GM12878 (cell line): Measurements from ENCODE around the gene LMO7. TPM values are rescaled to one million over a fixed set of nuclear protein-coding genes. Genes with fewer than 3 reads are reported as not detected.
"Not testable (repeated sequence)": the region's sequence is repeated elsewhere in the genome, so short reads cannot be mapped to it uniquely, and the experiment has no call there.

Experiments
- ATAC-seq: fragments of 200-7000 bp; cut with Tn5 transposase; 3 replicates; pipeline ENCODE4 v1.9.1; 2020; ENCODE audit warnings: mild to moderate bottlenecking, moderate library complexity
- BruUV-seq: library from RNA; stranded (reverse); fragments of 400-500 nt; replicated peaks from 2 replicates; lab custom pipeline; 2021; lab: Mats Ljungman, UMichigan
- CTCF ChIA-PET: fragments of 300-600 bp; sonication (Branson Sonifier 250); formaldehyde crosslinking; extraction: SDS; loops from one replicate; lab custom pipeline; 2021; ENCODE audit warnings: inconsistent platforms; lab: Yijun Ruan, JAX
- POLR2A ChIA-PET: fragments of 350-600 bp; formaldehyde crosslinking; extraction: SDS; loops from one replicate; lab custom pipeline; 2021; ENCODE audit warnings: inconsistent platforms; lab: Charles Lee
- RAD21 ChIA-PET: fragments of 300-600 bp; sonication (Branson Sonifier 250); formaldehyde crosslinking; loops from one replicate; lab custom pipeline; 2023; ENCODE audit warnings: antibody characterized with exemption; ENCODE audit not compliant: unreplicated experiment; lab: Charles Lee
- SMC1A ChIA-PET: fragments of 300-600 bp; sonication (Branson Sonifier 250); formaldehyde crosslinking; loops from one replicate; lab custom pipeline; 2023; ENCODE audit not compliant: unreplicated experiment, uncharacterized antibody; lab: Charles Lee
- DNase-seq: peaks from one replicate; pipeline ENCODE4 v3.0.0-alpha.2; 2011; ENCODE audit warnings: low read depth, low spot score
- FAIRE-seq: peaks from 3 replicates; lab custom pipeline; 2011; peaks lifted over from hg19 to GRCh38; lab: Jason Lieb, UNC
- H2AFZ ChIP-seq: 2 replicates; pipeline ENCODE4 v1.6.0; 2011; ENCODE audit warnings: low read depth, low read length, control low read depth; ENCODE audit not compliant: control insufficient read depth
- H3K27ac ChIP-seq: 2 replicates; pipeline ENCODE4 v1.5.1; 2011; ENCODE audit warnings: control low read depth; ENCODE audit not compliant: control insufficient read depth, insufficient read depth
- H3K27me3 ChIP-seq, 2 experiments: replicated peaks in 1 of 2; 2 replicates each; pipeline versions ENCODE4 v1.6.0 to v1.6.1; 2011; ENCODE audit warnings: low read length in 1 of 2; ENCODE audit not compliant: control insufficient read depth in 2 of 2, insufficient read depth in 2 of 2
- H3K36me3 ChIP-seq, 2 experiments: 2 replicates each; pipeline ENCODE4 v1.5.1; 2011; ENCODE audit warnings: low read length in 1 of 2; ENCODE audit not compliant: control insufficient read depth in 2 of 2, insufficient read depth in 2 of 2
- H3K4me1 ChIP-seq: 2 replicates; pipeline ENCODE4 v1.6.1; 2011; ENCODE audit warnings: mild to moderate bottlenecking, low read length, moderate library complexity, mixed read lengths; ENCODE audit not compliant: control insufficient read depth, insufficient read depth
- H3K4me2 ChIP-seq: 2 replicates; pipeline ENCODE4 v1.6.0; 2011; ENCODE audit warnings: control low read depth; ENCODE audit not compliant: control insufficient read depth, insufficient read depth
- H3K4me3 ChIP-seq: fragments of 200-600 bp; sonication (generic); 2 replicates; pipeline ENCODE4 v1.5.1; 2016
- H3K79me2 ChIP-seq: 2 replicates; pipeline ENCODE4 v1.6.0; 2011; ENCODE audit warnings: low read length; ENCODE audit not compliant: control insufficient read depth, insufficient read depth
- H3K9ac ChIP-seq: 2 replicates; pipeline ENCODE4 v1.8.0; 2011; ENCODE audit warnings: low read length, control low read depth, mixed read lengths; ENCODE audit not compliant: control insufficient read depth, insufficient read depth
- H3K9me3 ChIP-seq: replicated peaks from 3 replicates; pipeline ENCODE4 v1.5.1; 2011; ENCODE audit warnings: mild to moderate bottlenecking, low read length; ENCODE audit not compliant: control insufficient read depth, insufficient read depth
- H4K20me1 ChIP-seq: 2 replicates; pipeline ENCODE4 v1.6.0; 2011; ENCODE audit not compliant: control insufficient read depth, insufficient read depth
- CTCF ChIP-seq, 3 experiments: IDR thresholded peaks in 2 of 3; conservative IDR thresholded peaks in 1 of 3; 2 replicates each; pipeline ENCODE4 v1.5.1; 2011; ENCODE audit warnings: low read depth in 3 of 3, low read length in 3 of 3, mild to moderate bottlenecking in 3 of 3, control low read depth in 2 of 3, moderate library complexity in 2 of 3, inconsistent platforms in 1 of 3, mixed read lengths in 1 of 3; ENCODE audit not compliant: control insufficient read depth in 2 of 3, insufficient read depth in 1 of 3; ENCODE audit errors: extremely low read depth in 1 of 3
- EED ChIP-seq: sonication (generic); IDR thresholded peaks from 2 replicates; pipeline ENCODE4 v1.6.1; 2016; ENCODE audit warnings: antibody characterized with exemption, low read depth
- HDGF ChIP-seq: fragments of 450-650 bp; IDR thresholded peaks from 2 replicates; pipeline ENCODE4 v1.6.1; 2016; ENCODE audit warnings: antibody characterized with exemption
- IKZF1 ChIP-seq: fragments of 450-650 bp; conservative IDR thresholded peaks from 2 replicates; pipeline ENCODE4 v1.6.1; 2017; ENCODE audit warnings: antibody characterized with exemption, mild to moderate bottlenecking
- IKZF2 ChIP-seq, 2 experiments: fragments of 450-650 bp; IDR thresholded peaks; 2 replicates each; pipeline ENCODE4 v1.6.1; 2017; ENCODE audit warnings: mild to moderate bottlenecking in 2 of 2, moderate library complexity in 2 of 2
- NBN ChIP-seq: fragments of 450-650 bp; IDR thresholded peaks from 2 replicates; pipeline ENCODE4 v1.6.1; 2016
- RAD21 ChIP-seq: IDR thresholded peaks from 2 replicates; pipeline ENCODE4 v1.6.1; 2011; ENCODE audit warnings: mild to moderate bottlenecking, low read depth, low read length, moderate library complexity; ENCODE audit not compliant: insufficient read depth
- RB1 ChIP-seq: fragments of 450-650 bp; formaldehyde crosslinking; IDR thresholded peaks from 2 replicates; pipeline ENCODE4 v1.6.1; 2017; ENCODE audit warnings: mild to moderate bottlenecking, borderline replicate concordance
- SMC3 ChIP-seq: IDR thresholded peaks from 2 replicates; pipeline ENCODE4 v1.6.1; 2011; ENCODE audit warnings: low read length, improper control_type of control experiment, borderline replicate concordance
- YY1 ChIP-seq: IDR thresholded peaks from 2 replicates; pipeline ENCODE4 v1.6.1; 2011; ENCODE audit warnings: low read depth, mild to moderate bottlenecking, low read length
- WGBS: methylation state at CpG from one replicate; pipeline ENCODE4 v1.1.6; 2016; ENCODE audit warnings: low lambda C conversion rate; ENCODE audit not compliant: insufficient replicate concordance, insufficient coverage; ENCODE audit errors: missing lambda C conversion rate; 5-methylcytosine and 5-hydroxymethylcytosine counted together
- in situ Hi-C: fragments of 300-500 bp; cut with MboI; formaldehyde crosslinking; loops from 9 replicates; pipeline ENCODE4 v1.14.3; 2018; ENCODE audit warnings: mixed read lengths
- intact Hi-C: fragments of 100-400 bp; cut with micrococcal nuclease; formaldehyde crosslinking; loops from one replicate; pipeline ENCODE4 v1.14.2; 2022; ENCODE audit not compliant: unreplicated experiment
- polyA plus RNA-seq, 11 experiments: library from polyadenylated mRNA; depleted of rRNA in 4 of 11; unstranded in 6 of 11; stranded (reverse) in 5 of 11; fragments of >200 nt; fragmentation: Nextera tagmentation in 4 of 11; fragmentation: Illumina TruSeq in 1 of 11; extraction: Ambion mirVana in 4 of 11; extraction: Trizol in 1 of 11; gene quantifications; 1 replicate in 1 of 11; 2 replicates in 10 of 11; pipeline versions ENCODE4 v1.2.1 to v1.2.3, GENCODE V29; 2011 to 2016; ENCODE audit warnings: inconsistent platforms in 2 of 11, missing spikeins in 2 of 11, low read depth in 1 of 11
- total RNA-seq, 4 experiments: library from RNA; depleted of rRNA in 3 of 4; stranded (reverse); fragments of >200 nt in 3 of 4; fragmentation: Illumina TruSeq in 1 of 4; extraction: Trizol in 1 of 4; gene quantifications; 2 replicates each; pipeline versions ENCODE4 v1.2.1 to v1.2.3, GENCODE V29; 2013 to 2021

LMO7 gene
- total and polyA plus RNA-seq, 10 of the 15 experiments (the other 5 are each of a cell fraction or from before 2014, with no cell fraction given): 8.5 to 67.8 (median 36.8) TPM

DNA sequence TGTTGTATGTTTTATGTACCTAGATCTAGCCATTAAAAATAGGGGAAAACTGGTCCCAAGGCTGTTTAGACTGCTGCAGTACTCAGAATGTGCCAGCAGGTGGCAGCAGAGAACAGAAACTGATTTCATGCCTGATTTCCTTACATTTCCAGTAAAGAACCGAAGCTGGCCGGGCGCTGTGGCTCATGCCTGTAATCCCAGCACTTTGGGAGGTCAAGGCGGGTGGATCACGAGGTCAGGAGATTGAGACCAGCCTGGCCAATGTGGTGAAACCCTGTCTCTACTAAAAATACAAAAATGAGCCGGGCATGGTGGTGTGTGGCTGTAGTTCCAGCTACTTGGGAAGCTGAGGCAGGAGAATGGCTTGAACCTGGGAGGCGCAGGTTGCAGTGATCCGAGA, 59.8 kb downstream of the LMO7 start:
- not testable (repeated sequence) for H4K20me1 ChIP-seq, H3K4me2 ChIP-seq, H3K9ac ChIP-seq, H3K79me2 ChIP-seq, H3K4me1 ChIP-seq, H3K4me3 ChIP-seq, BruUV-seq, H3K9me3 ChIP-seq, H2AFZ ChIP-seq, H3K27me3 ChIP-seq, H3K36me3 ChIP-seq
- peak; percentile 86 for ATAC-seq
- FAIRE-seq: peak; percentile 41
- TF ChIP-seq CTCF (IDR thresholded peaks at IDR 0.05 in 2 of 3, conservative IDR thresholded peaks at IDR 0.05 in 1 of 3; ENCODE audit: control insufficient read depth in 2 of 3, extremely low read depth in 1 of 3, insufficient read depth in 1 of 3, low read depth in 3 of 3, low read length in 3 of 3) (peak; percentile 85 to 86 (median 86)), RAD21 (peak; percentile 89), HDGF (peak; percentile 64; the same call in 1 of the 2 replicates), EED (peak; percentile 35; the same call in 1 of the 2 replicates), NBN (peak; percentile 35; the same call in 1 of the 2 replicates), RB1 (0 out of 2 replicates have a peak, but pooled peaks have one; percentile 45), YY1 (0 out of 2 replicates have a peak, but pooled peaks have one; percentile 25), IKZF1 (peak; percentile 60), SMC3 (peak; percentile 75; the same call in 1 of the 2 replicates), IKZF2 (IDR thresholded peaks at IDR 0.05) (peak in 1 of 2 experiments; percentile 64; a peak in 2 of 4 replicates)
- intact Hi-C loops: loop anchor here (1.0 to 5.0 kb wide), 5 partner anchors 101 to 1206 kb away; no protein-coding TSS in a partner anchor
- ChIA-PET POLR2A (interaction anchor here (0.9 to 1.3 kb wide), 2 partner anchors 65 to 104 kb away, joined by 3 read pairs; no protein-coding TSS in a partner anchor), CTCF (interaction anchor here (0.6 to 4.8 kb wide), 90 partner anchors 9 to 1208 kb away, joined by 3 to 296 read pairs (median 5); partner anchors contain the start of gene LMO7), SMC1A (interaction anchor here (0.6 to 6.9 kb wide), 53 partner anchors 8 to 1208 kb away, joined by 3 to 228 read pairs (median 4); no protein-coding TSS in a partner anchor), RAD21 (interaction anchor here (0.6 to 4.7 kb wide), 46 partner anchors 9 to 1208 kb away, joined by 3 to 184 read pairs (median 5); no protein-coding TSS in a partner anchor)
- DNase-seq: peak; percentile 50
- H3K27ac ChIP-seq: peak overlapping the region; percentile 7; the same call in 1 of the 2 replicates
- WGBS: 17% methylated on average over 8 of the region's 8 CpGs
- in situ Hi-C loops: loop anchor here (5.0 to 10.0 kb wide), 3 partner anchors 171 to 1209 kb away; no protein-coding TSS in a partner anchor
